HepG2 (cell line): ENCODE measurements around the gene PRRT1B. TPM values are rescaled to one million over a fixed set of nuclear protein-coding genes. Genes with fewer than 3 reads are reported as not detected.

Experiments used
- ATAC-seq: fragments of 200-7000 bp; cut with Tn5 transposase; 3 replicates; pipeline ENCODE4 v1.9.1; 2020; ENCODE audit warnings: mild to moderate bottlenecking, moderate library complexity
- BruUV-seq: library from RNA; stranded (reverse); fragments of 400-500 nt; replicated peaks from 2 replicates; lab custom pipeline; 2021; lab: Mats Ljungman, UMichigan
- CTCF ChIA-PET: fragments of 300-600 bp; formaldehyde crosslinking; extraction: SDS; loops from one replicate; lab custom pipeline; 2021; ENCODE audit warnings: low total read pairs, inconsistent platforms, low intra/inter-chr PET ratio; lab: Yijun Ruan, JAX
- POLR2A ChIA-PET: fragments of 350-600 bp; sonication (Branson Sonifier 250); formaldehyde crosslinking; loops from one replicate; lab custom pipeline; 2020; ENCODE audit warnings: antibody characterized with exemption, inconsistent platforms; lab: Yijun Ruan, JAX
- DNase-seq: peaks from one replicate; pipeline ENCODE4 v3.0.0-alpha.2; 2015; ENCODE audit warnings: low spot score
- FAIRE-seq: peaks from 3 replicates; lab custom pipeline; 2011; peaks lifted over from hg19 to GRCh38; lab: Jason Lieb, UNC
- H2AFZ ChIP-seq: one replicate; pipeline ENCODE4 v1.6.1; 2011; ENCODE audit warnings: low read length, inconsistent platforms
- H3K27ac ChIP-seq: fragments of 300-600 bp; 3 replicates; pipeline ENCODE4 v1.8.0; 2011; ENCODE audit warnings: mixed run types, mild to moderate bottlenecking, mixed read lengths, low read length, inconsistent platforms; ENCODE audit not compliant: insufficient read depth; ENCODE audit errors: extremely low read length
- H3K27me3 ChIP-seq, 2 experiments: fragments of 200-600 bp in 1 of 2; 2 replicates in 1 of 2; 3 replicates in 1 of 2; pipeline versions ENCODE4 v1.6.0 to v1.8.0; 2011; ENCODE audit warnings: low read length in 2 of 2, mild to moderate bottlenecking in 2 of 2, moderate library complexity in 2 of 2, inconsistent platforms in 1 of 2; ENCODE audit not compliant: insufficient read depth in 2 of 2, control insufficient read depth in 1 of 2
- H3K36me3 ChIP-seq, 2 experiments: fragments of 200-600 bp in 1 of 2; replicated peaks in 1 of 2; 2 replicates in 1 of 2; 3 replicates in 1 of 2; pipeline versions ENCODE4 v1.5.1 to v1.8.0; 2011; ENCODE audit warnings: low read length in 2 of 2, inconsistent platforms in 1 of 2; ENCODE audit not compliant: insufficient read depth in 2 of 2, control insufficient read depth in 1 of 2
- H3K4me1 ChIP-seq: 2 replicates; pipeline ENCODE4 v1.5.1; 2012; ENCODE audit warnings: low read length, inconsistent platforms; ENCODE audit not compliant: insufficient read depth
- H3K4me2 ChIP-seq: 2 replicates; pipeline ENCODE4 v1.6.0; 2011; ENCODE audit warnings: low read depth, low read length, inconsistent platforms
- H3K4me3 ChIP-seq, 3 experiments: fragments of 200-600 bp in 1 of 3; sonication (generic), shearing (Covaris generic) in 1 of 3; replicated peaks in 1 of 3; 2 replicates each; pipeline ENCODE4 v1.5.1; 2011 to 2016; ENCODE audit warnings: low read length in 3 of 3, inconsistent platforms in 2 of 3, low read depth in 2 of 3, mild to moderate bottlenecking in 2 of 3, control low read depth in 1 of 3, mixed read lengths in 1 of 3; ENCODE audit not compliant: insufficient read depth in 1 of 3
- H3K79me2 ChIP-seq: one replicate; pipeline ENCODE4 v1.6.1; 2011; ENCODE audit warnings: low read length, inconsistent platforms; ENCODE audit not compliant: insufficient read depth
- H3K9ac ChIP-seq: 2 replicates; pipeline ENCODE4 v1.6.0; 2011; ENCODE audit warnings: mild to moderate bottlenecking, low read depth, low read length, inconsistent platforms; ENCODE audit not compliant: insufficient read depth
- H3K9me3 ChIP-seq: 2 replicates; pipeline ENCODE4 v1.5.1; 2012; ENCODE audit warnings: mild to moderate bottlenecking, low read length
- H4K20me1 ChIP-seq: 2 replicates; pipeline ENCODE4 v1.6.0; 2011; ENCODE audit warnings: inconsistent platforms, mild to moderate bottlenecking, low read length, moderate library complexity; ENCODE audit not compliant: insufficient read depth
- CREB3 ChIP-seq: sonication (generic); formaldehyde crosslinking; IDR thresholded peaks from 2 replicates; pipeline ENCODE4 v1.5.0; 2020; ENCODE audit warnings: missing genetic modification reagents
- DZIP1 ChIP-seq: sonication (generic); formaldehyde crosslinking; IDR thresholded peaks from 2 replicates; pipeline ENCODE4 v1.5.0; 2020; ENCODE audit warnings: mild to moderate bottlenecking, missing genetic modification reagents
- EZH2 ChIP-seq: conservative IDR thresholded peaks from 2 replicates; pipeline ENCODE4 v1.6.1; 2012; ENCODE audit warnings: mild to moderate bottlenecking, low read depth, low read length, moderate library complexity
- HES4 ChIP-seq: sonication (generic); formaldehyde crosslinking; IDR thresholded peaks from 2 replicates; pipeline ENCODE4 v1.9.0; 2021; ENCODE audit warnings: mild to moderate bottlenecking, missing genetic modification reagents, borderline replicate concordance
- HNF1B ChIP-seq: sonication (generic); formaldehyde crosslinking; IDR thresholded peaks from 2 replicates; pipeline ENCODE4 v1.5.1; 2020; ENCODE audit warnings: mild to moderate bottlenecking, moderate library complexity, missing genetic modification reagents
- SALL1 ChIP-seq: sonication (generic); formaldehyde crosslinking; IDR thresholded peaks from 2 replicates; pipeline ENCODE4 v1.8.0; 2022; ENCODE audit warnings: mild to moderate bottlenecking, missing genetic modification reagents
- SP5 ChIP-seq: IDR thresholded peaks from 2 replicates; pipeline ENCODE4 v1.6.1; 2016; ENCODE audit warnings: low read depth, borderline replicate concordance
- ZNF136 ChIP-seq: sonication (generic); formaldehyde crosslinking; IDR thresholded peaks from 2 replicates; pipeline ENCODE4 v1.8.1; 2022; ENCODE audit warnings: low read depth, mild to moderate bottlenecking, moderate library complexity, missing genetic modification reagents
- ZNF232 ChIP-seq: sonication (generic); formaldehyde crosslinking; IDR thresholded peaks from 2 replicates; pipeline ENCODE4 v1.4.0; 2020; ENCODE audit warnings: missing genetic modification reagents, borderline replicate concordance
- ZNF274 ChIP-seq: sonication (generic); formaldehyde crosslinking; IDR thresholded peaks from 2 replicates; pipeline ENCODE4 v1.5.1; 2020; ENCODE audit warnings: mild to moderate bottlenecking, missing genetic modification reagents
- ZNF333 ChIP-seq: sonication (generic); formaldehyde crosslinking; IDR thresholded peaks from 2 replicates; pipeline ENCODE4 v1.4.0; 2020; ENCODE audit warnings: mild to moderate bottlenecking, missing genetic modification reagents, borderline replicate concordance
- WGBS: methylation state at CpG from one replicate; pipeline ENCODE4 v1.1.6; 2017; ENCODE audit warnings: low lambda C conversion rate; 5-methylcytosine and 5-hydroxymethylcytosine counted together
- in situ Hi-C: cut with HindIII; loops from 2 replicates; pipeline ENCODE4 v1.10.0; 2017; ENCODE audit warnings: low pct_unique_long_range_greater_than_20kb; ENCODE audit not compliant: extremely low pct_ligation_motif_present
- intact Hi-C: fragments of 100-400 bp; cut with micrococcal nuclease; formaldehyde crosslinking; loops from one replicate; pipeline ENCODE4 v1.10.0; 2022; ENCODE audit not compliant: unreplicated experiment
- polyA plus RNA-seq, 8 experiments: library from polyadenylated mRNA; depleted of rRNA in 3 of 8; stranded (reverse) in 7 of 8; unstranded in 1 of 8; fragments of >200 nt; fragmentation: Illumina TruSeq in 4 of 8; extraction: Trizol in 4 of 8; gene quantifications; 2 replicates each; pipeline versions ENCODE4 v1.2.1 to v1.2.3, GENCODE V29; 2011 to 2016; ENCODE audit warnings: low read depth in 4 of 8, missing spikeins in 1 of 8, mixed read lengths in 1 of 8; ENCODE audit not compliant: insufficient read depth in 1 of 8
- total RNA-seq, 5 experiments: library from RNA; depleted of rRNA; stranded (reverse); fragments of >200 nt; fragmentation: Illumina TruSeq; extraction: Trizol; gene quantifications; 2 replicates each; pipeline ENCODE4 v1.2.3, GENCODE V29; 2016; ENCODE audit warnings: low read depth in 1 of 5

Gene PRRT1B
- total and polyA plus RNA-seq, 2 of the 13 experiments (the other 11 are each of a cell fraction or from before 2014, with no cell fraction given), result not detected

GRCh38 chr9:131554087-131554842 lies 8.9 kb downstream of the PRRT1B start:
- ATAC-seq (no peak), FAIRE-seq (no peak), DNase-seq (no peak)
- WGBS, result 93% methylated on average over 35 of the region's 60 CpGs
- Histone ChIP-seq H3K4me3 (no peak overlapping the region), H3K36me3 (no peaks in the 10 kb centered on the region), H3K27ac (no peak overlapping the region), H3K27me3 (peaks cover 0 to 48% of the 10 kb centered on the region in 2 experiments; a peak in 3 of 5 replicates), H3K79me2 (no peaks in the 10 kb centered on the region), H2AFZ (no peak overlapping the region), H3K4me2 (no peak overlapping the region), H3K9ac (no peak overlapping the region), H3K9me3 (no peaks in the 10 kb centered on the region), H3K4me1 (peaks cover 12% of the 10 kb centered on the region), H4K20me1 (no peaks in the 10 kb centered on the region)
- in situ Hi-C loops (no loop called here), intact Hi-C loops (no loop called here)
- POLR2A ChIA-PET, result no interaction called here
- no TSS peak for BruUV-seq
- CTCF ChIA-PET, result no interaction called here
- TF ChIP-seq ZNF232 (no peak), SALL1 (no peak), DZIP1 (CRISPR knock-in tag) (no peak), ZNF274 (CRISPR knock-in tag) (no peak), SP5 (CRISPR knock-in tag) (no peak), HNF1B (CRISPR knock-in tag) (no peak), ZNF136 (CRISPR knock-in tag) (no peak), CREB3 (CRISPR knock-in tag) (no peak), ZNF333 (no peak), HES4 (no peak), EZH2 (no peak)
